Lung (tissue), 12 donors: ENCODE data around the gene HEATR9. TPM values are rescaled to one million over a fixed set of nuclear protein-coding genes. Genes with fewer than 3 reads are reported as not detected.

ENCODE experiments used
- ATAC-seq: fragments of 200-7000 bp; cut with Tn5 transposase; one replicate; pipeline ENCODE4 v1.9.1; 2020; ENCODE audit warnings: moderate number of reproducible peaks; ENCODE audit not compliant: insufficient read depth, low FRiP score
- DNase-seq, 3 donors: peaks; one replicate each; pipeline ENCODE4 v3.0.0-alpha.2; 2013 to 2017
- H3K27ac ChIP-seq, 2 donors: one replicate each; pipeline ENCODE4 v1.5.1; 2013; ENCODE audit warnings: mild to moderate bottlenecking in 2 of 2, moderate library complexity in 2 of 2, control low read depth in 1 of 2, inconsistent platforms in 1 of 2, low read depth in 1 of 2, low read length in 1 of 2
- H3K27me3 ChIP-seq, 3 donors: one replicate each; pipeline ENCODE4 v1.5.1; 2013; ENCODE audit warnings: low read length in 2 of 3; ENCODE audit not compliant: control insufficient read depth in 3 of 3, insufficient read depth in 3 of 3
- H3K36me3 ChIP-seq, 4 donors: one replicate each; pipeline ENCODE4 v1.5.1; 2013; ENCODE audit warnings: low read length in 4 of 4, mild to moderate bottlenecking in 1 of 4, moderate library complexity in 1 of 4; ENCODE audit not compliant: control insufficient read depth in 4 of 4, insufficient read depth in 4 of 4
- H3K4me1 ChIP-seq, 5 donors: one replicate each; pipeline ENCODE4 v1.5.1; 2013; ENCODE audit warnings: low read length in 5 of 5, mild to moderate bottlenecking in 2 of 5, moderate library complexity in 1 of 5; ENCODE audit not compliant: control insufficient read depth in 5 of 5, insufficient read depth in 5 of 5
- H3K4me3 ChIP-seq: one replicate; pipeline ENCODE4 v1.5.1; 2013; ENCODE audit warnings: mild to moderate bottlenecking, control low read depth, moderate library complexity
- H3K9ac ChIP-seq, 2 donors: one replicate each; pipeline ENCODE4 v1.5.1; 2013; ENCODE audit warnings: low read length in 2 of 2, control low read depth in 1 of 2; ENCODE audit not compliant: insufficient read depth in 1 of 2
- H3K9me3 ChIP-seq, 4 donors: one replicate each; pipeline ENCODE4 v1.5.1; 2013; ENCODE audit warnings: low read length in 3 of 4, mild to moderate bottlenecking in 1 of 4, moderate library complexity in 1 of 4; ENCODE audit not compliant: control insufficient read depth in 4 of 4, insufficient read depth in 3 of 4
- CTCF ChIP-seq: IDR thresholded peaks from 2 replicates; pipeline ENCODE4 v1.5.1; 2012; ENCODE audit warnings: mild to moderate bottlenecking; ENCODE audit errors: control extremely low read depth, extremely low read depth
- WGBS, 2 donors: extraction: QIAGEN DNeasy Blood & Tissue Kit; methylation state at CpG; one replicate each; pipeline ENCODE4 v1.1.7; 2013; 5-methylcytosine and 5-hydroxymethylcytosine counted together
- polyA plus RNA-seq, 2 donors: library from polyadenylated mRNA; stranded (reverse); fragments of 200-250 nt; gene quantifications; one replicate each; pipeline ENCODE4 v1.2.1, GENCODE V29; 2013
- total RNA-seq, 2 donors: library from RNA; depleted of rRNA in 1 of 2; stranded (reverse); fragments of >200 nt in 1 of 2; gene quantifications; one replicate each; pipeline ENCODE4 v1.2.1, GENCODE V29; 2014 to 2021
- donor health status: control.
- donor health status: control.
- donor health status: Bipolar disorder and iron deficiency.
- donor health status: healthy.
- donor health status: DM: yes; HTN: yes; CAD: no.

HEATR9 gene
- total and polyA plus RNA-seq, 4 donors: 0.05 to 0.17 TPM; not detected in 2

DNA sequence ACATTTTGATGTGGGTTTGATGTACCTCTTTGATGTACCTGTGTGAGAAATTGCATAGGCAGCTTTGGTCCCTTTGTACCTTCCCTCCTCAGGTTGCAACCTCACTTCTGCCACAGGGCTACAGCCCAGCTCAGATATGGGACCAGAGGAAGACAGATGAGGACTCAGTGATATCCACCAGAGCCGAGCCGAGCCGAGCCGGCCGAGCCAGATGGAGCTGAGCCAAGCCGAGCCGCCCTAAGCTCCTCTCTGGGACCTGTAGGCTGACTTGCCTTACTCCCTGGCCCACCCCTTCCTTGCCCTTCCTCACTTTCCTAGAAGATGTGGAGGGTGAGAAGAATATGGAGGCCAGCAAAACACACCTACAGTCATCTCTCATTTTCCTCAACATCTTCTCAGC lies 3.8 kb downstream of the HEATR9 start:
- no peak overlapping the region for H3K4me3 ChIP-seq
- ATAC-seq: no peak
- H3K36me3 ChIP-seq: no peaks in the 10 kb centered on the region
- no peak overlapping the region for H3K27ac ChIP-seq
- H3K9ac ChIP-seq: no peak overlapping the region
- no peaks in the 10 kb centered on the region for H3K9me3 ChIP-seq
- no peak for TF ChIP-seq CTCF
- H3K27me3 ChIP-seq: no peaks in the 10 kb centered on the region
- H3K4me1 ChIP-seq: no peaks in the 10 kb centered on the region
- no peak for DNase-seq
- WGBS, 2 donors: 92 to 94% methylated on average over 7 of the region's 7 CpGs

- Histone ChIP-seq H3K27me3 (no peaks in the 10 kb centered on the region), H3K9ac (no peak overlapping the region), H3K36me3 (peaks cover 0 to 3% (median 0%) of the 10 kb centered on the region in 4 donors), H3K4me3 (no peak overlapping the region), H3K4me1 (no peaks in the 10 kb centered on the region), H3K27ac (no peak overlapping the region), H3K9me3 (no peaks in the 10 kb centered on the region)
- DNase-seq (peak; percentile 20 to 53 (median 20)), ATAC-seq (no peak)
- 76 to 82% methylated on average over 2 of the region's 2 CpGs for WGBS, 2 donors
- no peak for TF ChIP-seq CTCF
These were observed 12.1 kb downstream of the HEATR9 start for GRCh38 chr17:35856603-35857002.

DNA sequence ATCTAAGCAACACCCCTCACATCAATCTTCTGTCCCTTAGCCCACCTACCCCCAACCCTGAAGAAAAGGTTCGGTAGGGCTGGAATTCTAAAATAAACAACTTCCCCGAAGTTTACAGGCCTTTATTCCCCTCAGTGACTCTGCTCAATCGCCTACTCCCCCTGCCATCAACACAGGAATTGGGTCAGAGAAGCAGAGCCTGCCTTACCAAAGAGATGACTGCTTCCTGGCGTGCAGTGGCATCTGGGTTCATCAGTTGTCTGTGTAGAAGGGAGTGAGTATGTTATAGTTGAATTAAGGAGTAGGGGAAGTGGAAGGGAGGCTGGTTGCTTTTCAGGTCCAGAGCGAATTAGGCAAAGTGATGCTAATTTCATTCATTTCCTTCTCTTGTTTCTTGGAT lies 12.7 kb downstream of the HEATR9 start:
- TF ChIP-seq CTCF: no peak
- Histone ChIP-seq H3K9me3 (no peaks in the 10 kb centered on the region), H3K36me3 (peaks cover 0 to 3% (median 0%) of the 10 kb centered on the region in 4 donors), H3K4me3 (no peak overlapping the region), H3K27me3 (no peaks in the 10 kb centered on the region), H3K9ac (no peak overlapping the region), H3K4me1 (no peaks in the 10 kb centered on the region), H3K27ac (no peak overlapping the region)
- WGBS, 2 donors: 74 to 80% methylated on average over 5 of the region's 5 CpGs
- DNase-seq (no peak), ATAC-seq (no peak)
